Endothelial cell of umbilical vein (primary cell): ENCODE data around the gene COX6B1. TPM values are rescaled to one million over a fixed set of nuclear protein-coding genes. Genes with fewer than 3 reads are reported as not detected.
A peak's percentile ranks its signal among the peaks of the same experiment; 100 is the strongest.

ENCODE experiments used
- BruUV-seq: library from RNA; stranded (reverse); fragments of 400-500 nt; replicated peaks from 2 replicates; lab custom pipeline; 2021; lab: Mats Ljungman, UMichigan
- CTCF ChIA-PET: fragments of 300-600, 350-600 bp; sonication (Branson Sonifier 250); formaldehyde crosslinking; loops from one replicate; lab custom pipeline; 2021; ENCODE audit warnings: antibody characterized with exemption, inconsistent platforms; lab: Charles Lee
- POLR2A ChIA-PET: fragments of 300-600, 350-600 bp; sonication (Branson Sonifier 250); formaldehyde crosslinking; loops from one replicate; lab custom pipeline; 2021; ENCODE audit warnings: antibody characterized with exemption, inconsistent platforms; lab: Charles Lee
- DNase-seq: peaks from one replicate; pipeline ENCODE4 v3.0.0-alpha.2; 2011; ENCODE audit warnings: low read depth, low spot score
- FAIRE-seq: peaks from 2 replicates; lab custom pipeline; 2011; peaks lifted over from hg19 to GRCh38; lab: Jason Lieb, UNC
- H2AFZ ChIP-seq: 2 replicates; pipeline ENCODE4 v1.6.0; 2012; ENCODE audit warnings: low read depth, low read length, control low read depth, inconsistent platforms
- H3K27ac ChIP-seq: 2 replicates; pipeline ENCODE4 v1.5.1; 2011; ENCODE audit warnings: low read depth, mild to moderate bottlenecking, control low read depth, low read length, moderate library complexity; ENCODE audit not compliant: insufficient read depth
- H3K27me3 ChIP-seq, 2 experiments: 2 replicates each; pipeline versions ENCODE4 v1.6.0 to v1.6.1; 2011; ENCODE audit warnings: low read length in 2 of 2, mixed read lengths in 1 of 2; ENCODE audit not compliant: control insufficient read depth in 2 of 2, insufficient read depth in 2 of 2
- H3K36me3 ChIP-seq, 2 experiments: 2 replicates in 1 of 2; 3 replicates in 1 of 2; pipeline ENCODE4 v1.5.1; 2011; ENCODE audit warnings: low read length in 2 of 2, mild to moderate bottlenecking in 1 of 2, moderate library complexity in 1 of 2; ENCODE audit not compliant: control insufficient read depth in 2 of 2, insufficient read depth in 2 of 2; ENCODE audit errors: extremely low read depth in 1 of 2
- H3K4me1 ChIP-seq: 3 replicates; pipeline ENCODE4 v1.5.1; 2011; ENCODE audit warnings: mild to moderate bottlenecking, low read length; ENCODE audit not compliant: control insufficient read depth, insufficient read depth; ENCODE audit errors: extremely low read depth
- H3K4me2 ChIP-seq: 2 replicates; pipeline ENCODE4 v1.6.1; 2011; ENCODE audit warnings: low read length, control low read depth, mixed read lengths; ENCODE audit not compliant: insufficient read depth
- H3K4me3 ChIP-seq, 3 experiments: fragments of 200-600 bp in 1 of 3; sonication (generic), shearing (Covaris generic) in 1 of 3; replicated peaks in 1 of 3; 2 replicates each; pipeline ENCODE4 v1.5.1; 2011 to 2016; ENCODE audit warnings: control low read depth in 3 of 3, low read length in 3 of 3, mild to moderate bottlenecking in 2 of 3, inconsistent platforms in 1 of 3, low read depth in 1 of 3, moderate library complexity in 1 of 3; ENCODE audit not compliant: insufficient read depth in 1 of 3
- H3K79me2 ChIP-seq: 2 replicates; pipeline ENCODE4 v1.6.0; 2012; ENCODE audit warnings: low read length, inconsistent platforms; ENCODE audit not compliant: control insufficient read depth, insufficient read depth
- H3K9ac ChIP-seq: replicated peaks from 2 replicates; pipeline ENCODE3; 2011; ENCODE audit warnings: low read length, control low read depth; ENCODE audit not compliant: insufficient read depth; ENCODE audit errors: extremely low read depth
- H3K9me1 ChIP-seq: replicated peaks from 3 replicates; pipeline ENCODE4 v1.6.0; 2011; ENCODE audit warnings: mild to moderate bottlenecking, low read length; ENCODE audit not compliant: control insufficient read depth, insufficient read depth; ENCODE audit errors: extremely low read depth
- H3K9me3 ChIP-seq: replicated peaks from 2 replicates; pipeline ENCODE4 v1.5.1; 2012; ENCODE audit warnings: low read length, inconsistent platforms; ENCODE audit not compliant: control insufficient read depth, insufficient read depth
- H4K20me1 ChIP-seq: replicated peaks from 2 replicates; pipeline ENCODE3; 2011; ENCODE audit warnings: mild to moderate bottlenecking, low read length; ENCODE audit not compliant: control insufficient read depth, insufficient read depth; ENCODE audit errors: extremely low read depth
- EZH2 ChIP-seq: IDR thresholded peaks from 2 replicates; pipeline ENCODE4 v1.6.1; 2012; ENCODE audit warnings: borderline replicate concordance, low read depth, mild to moderate bottlenecking, moderate library complexity, low read length, inconsistent platforms; ENCODE audit not compliant: severe bottlenecking
- JUN ChIP-seq: IDR thresholded peaks from 2 replicates; pipeline ENCODE4 v1.6.1; 2011; ENCODE audit warnings: borderline replicate concordance, low read depth; ENCODE audit not compliant: insufficient read length, insufficient read depth
- POLR2A ChIP-seq: IDR thresholded peaks from 2 replicates; pipeline ENCODE4 v1.6.1; 2012; ENCODE audit warnings: low read depth, mild to moderate bottlenecking, control low read depth, low read length
- dilution Hi-C: fragments of 300-500 bp; cut with MboI; formaldehyde crosslinking; loops from one replicate; pipeline ENCODE4 v1.15.0; 2019; ENCODE audit warnings: low sequenced_read_pairs; ENCODE audit not compliant: extremely low pct_ligation_motif_present
- intact Hi-C: fragments of 100-400 bp; cut with micrococcal nuclease; formaldehyde crosslinking; loops from one replicate; pipeline ENCODE4 v1.10.0; 2022
- polyA plus RNA-seq, 4 experiments: library from polyadenylated mRNA; depleted of rRNA in 3 of 4; stranded (reverse) in 3 of 4; unstranded in 1 of 4; fragments of >200 nt; gene quantifications; 2 replicates each; pipeline versions ENCODE4 v1.2.1 to v1.2.3, GENCODE V29; 2011 to 2012; ENCODE audit warnings: missing spikeins in 1 of 4
- total RNA-seq: library from RNA; stranded (reverse); gene quantifications from 2 replicates; pipeline ENCODE4 v1.2.3, GENCODE V29; 2021
- TF ChIP-seq, protein P1 (sequence below): IDR thresholded peaks from 2 replicates; pipeline ENCODE4 v1.6.1; 2011; ENCODE audit not compliant: insufficient read depth, insufficient read length
- TF ChIP-seq, protein P2 (sequence below), 2 donors: IDR thresholded peaks; 1 replicate in 1 of 2; 2 replicates in 1 of 2; pipeline ENCODE4 v1.5.1; 2011; ENCODE audit warnings: low read length in 2 of 2, mild to moderate bottlenecking in 2 of 2, moderate library complexity in 2 of 2, control low read depth in 1 of 2, inconsistent platforms in 1 of 2, low read depth in 1 of 2; ENCODE audit not compliant: insufficient read depth in 1 of 2; ENCODE audit errors: extremely low read depth in 1 of 2

Gene COX6B1
- total and polyA plus RNA-seq, 2 donors (not counting 3 experiments of a cell fraction or from before 2014, with no cell fraction given) = 327 to 692 TPM

DNA sequence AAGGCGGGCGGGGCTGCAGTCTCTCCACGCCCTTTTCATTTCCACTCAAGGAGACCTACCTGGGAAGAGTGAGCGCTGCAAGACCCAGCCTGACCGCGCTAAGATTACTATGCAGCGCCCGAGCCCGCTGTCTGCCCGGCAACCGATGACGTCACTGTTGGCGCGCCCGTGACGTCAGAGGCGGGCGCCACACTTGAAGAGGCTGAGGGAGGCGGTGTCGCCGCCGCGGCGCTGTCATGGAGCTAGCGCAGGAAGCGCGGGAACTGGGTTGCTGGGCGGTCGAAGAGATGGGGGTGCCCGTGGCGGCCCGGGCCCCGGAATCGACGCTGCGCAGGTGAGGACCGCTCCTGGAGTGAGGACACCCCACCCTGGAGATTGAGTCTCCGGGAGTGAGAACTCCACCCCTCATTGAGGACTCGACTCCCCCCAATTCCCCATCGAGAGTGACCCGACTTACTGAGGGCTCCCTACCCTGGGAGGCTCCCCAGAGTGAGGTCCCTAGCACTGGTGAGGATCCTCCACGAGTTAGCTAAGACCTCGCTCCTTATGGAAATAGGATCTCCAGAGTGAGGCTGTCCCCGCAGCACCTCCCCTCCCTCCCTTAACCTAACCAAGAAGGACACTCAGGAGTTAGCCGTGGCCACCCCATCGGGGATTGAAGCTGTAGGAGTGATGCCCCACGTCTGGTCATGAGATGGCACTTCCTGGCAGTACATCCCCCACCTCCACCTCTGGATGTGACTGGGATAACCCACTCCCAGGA, 35.4 kb upstream of the COX6B1 start, which contains the start of gene HAUS5:
TSS of gene HAUS5 (plus strand) at position 177 of the 763 bp plus-strand sequence. CDS start at position 237, 60 bp downstream.
- H3K27ac ChIP-seq = peak within 1 kb of the TSS; percentile 70
- peak; percentile 93 for FAIRE-seq
- H3K9ac ChIP-seq = peak within 1 kb of the TSS; percentile 91
- peak within 1 kb of the TSS; percentile 99 for H2AFZ ChIP-seq
- CTCF ChIA-PET = interaction anchor here (0.6 to 0.7 kb wide), 3 partner anchors 64 to 102 kb away, joined by 3 to 4 read pairs (median 3); no protein-coding TSS in a partner anchor
- no peaks in the 10 kb centered on the region for H4K20me1 ChIP-seq
- DNase-seq = peak; percentile 94
- peak within 1 kb of the TSS; percentile 93 for H3K4me2 ChIP-seq
- POLR2A ChIA-PET = interaction anchor here (0.7 kb wide), 1 partner anchor 64 kb away, joined by 4 read pairs; no protein-coding TSS in a partner anchor
- H3K4me3 ChIP-seq = peak within 1 kb of the TSS; percentile 76 to 86 (median 84)
- dilution Hi-C loops (no loop called here), intact Hi-C loops (loop anchor here (1.0 kb wide), 3 partner anchors 16 to 67 kb away; partner anchors contain the start of gene TMEM147)
- no peaks in the 10 kb centered on the region for H3K36me3 ChIP-seq
- H3K79me2 ChIP-seq = no peaks in the 10 kb centered on the region
- no peaks in the 10 kb centered on the region for H3K9me1 ChIP-seq
- peaks cover 3% of the 10 kb centered on the region for H3K4me1 ChIP-seq
- TF ChIP-seq EZH2 = no peak
- TF ChIP-seq, protein P1, sequence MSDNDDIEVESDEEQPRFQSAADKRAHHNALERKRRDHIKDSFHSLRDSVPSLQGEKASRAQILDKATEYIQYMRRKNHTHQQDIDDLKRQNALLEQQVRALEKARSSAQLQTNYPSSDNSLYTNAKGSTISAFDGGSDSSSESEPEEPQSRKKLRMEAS = peak; percentile 39
- TF ChIP-seq JUN = peak; percentile 90
- peak; percentile 65 for TF ChIP-seq POLR2A
- TF ChIP-seq, protein P2, sequence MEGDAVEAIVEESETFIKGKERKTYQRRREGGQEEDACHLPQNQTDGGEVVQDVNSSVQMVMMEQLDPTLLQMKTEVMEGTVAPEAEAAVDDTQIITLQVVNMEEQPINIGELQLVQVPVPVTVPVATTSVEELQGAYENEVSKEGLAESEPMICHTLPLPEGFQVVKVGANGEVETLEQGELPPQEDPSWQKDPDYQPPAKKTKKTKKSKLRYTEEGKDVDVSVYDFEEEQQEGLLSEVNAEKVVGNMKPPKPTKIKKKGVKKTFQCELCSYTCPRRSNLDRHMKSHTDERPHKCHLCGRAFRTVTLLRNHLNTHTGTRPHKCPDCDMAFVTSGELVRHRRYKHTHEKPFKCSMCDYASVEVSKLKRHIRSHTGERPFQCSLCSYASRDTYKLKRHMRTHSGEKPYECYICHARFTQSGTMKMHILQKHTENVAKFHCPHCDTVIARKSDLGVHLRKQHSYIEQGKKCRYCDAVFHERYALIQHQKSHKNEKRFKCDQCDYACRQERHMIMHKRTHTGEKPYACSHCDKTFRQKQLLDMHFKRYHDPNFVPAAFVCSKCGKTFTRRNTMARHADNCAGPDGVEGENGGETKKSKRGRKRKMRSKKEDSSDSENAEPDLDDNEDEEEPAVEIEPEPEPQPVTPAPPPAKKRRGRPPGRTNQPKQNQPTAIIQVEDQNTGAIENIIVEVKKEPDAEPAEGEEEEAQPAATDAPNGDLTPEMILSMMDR (IDR thresholded peaks at IDR 0.05; ENCODE audit: extremely low read depth in 1 of 2, insufficient read depth in 1 of 2, low read depth in 1 of 2, low read length in 2 of 2) = no peak
- H3K9me3 ChIP-seq = no peaks in the 10 kb centered on the region
- no peaks in the 10 kb centered on the region for H3K27me3 ChIP-seq
- BruUV-seq = TSS peak; percentile 71
